H9 (cell line): ENCODE data around the gene SLC25A12. TPM values are rescaled to one million over a fixed set of nuclear protein-coding genes. Genes with fewer than 3 reads are reported as not detected.
A peak's percentile ranks its signal among the peaks of the same experiment; 100 is the strongest.

Source experiments
- DNase-seq: peaks from one replicate; pipeline ENCODE4 v3.0.0-alpha.2; 2017
- H2AFZ ChIP-seq: one replicate; pipeline ENCODE4 v1.6.1; 2013; ENCODE audit warnings: mild to moderate bottlenecking, low read length, control low read depth, moderate library complexity
- H2AK5ac ChIP-seq: 2 replicates; pipeline ENCODE4 v1.6.1; 2013; ENCODE audit warnings: low read length, control low read depth, mixed read lengths; ENCODE audit not compliant: insufficient read length
- H2BK120ac ChIP-seq: one replicate; pipeline ENCODE4 v1.6.1; 2013; ENCODE audit warnings: low read depth, mild to moderate bottlenecking, low read length, control low read depth, inconsistent platforms; ENCODE audit not compliant: poor library complexity, severe bottlenecking
- H2BK12ac ChIP-seq: 2 replicates; pipeline ENCODE4 v1.6.1; 2013; ENCODE audit warnings: low read length, control low read depth, mixed read lengths, low read depth; ENCODE audit not compliant: insufficient read length
- H2BK15ac ChIP-seq: 2 replicates; pipeline ENCODE4 v1.6.1; 2013; ENCODE audit warnings: low read depth, low read length, control low read depth
- H2BK20ac ChIP-seq: one replicate; pipeline ENCODE4 v1.6.1; 2013; ENCODE audit warnings: low read depth, mild to moderate bottlenecking, low read length, control low read depth, inconsistent platforms; ENCODE audit not compliant: poor library complexity, severe bottlenecking
- H2BK5ac ChIP-seq: 2 replicates; pipeline ENCODE4 v1.6.1; 2013; ENCODE audit warnings: low read length, control low read depth, mixed read lengths; ENCODE audit not compliant: insufficient read length
- H3K14ac ChIP-seq: 2 replicates; pipeline ENCODE4 v1.6.1; 2013; ENCODE audit warnings: low read length, control low read depth; ENCODE audit not compliant: insufficient read depth
- H3K18ac ChIP-seq: 2 replicates; pipeline ENCODE4 v1.6.1; 2013; ENCODE audit warnings: low read depth, mild to moderate bottlenecking, mixed read lengths, low read length, control low read depth; ENCODE audit not compliant: insufficient read length
- H3K23ac ChIP-seq: 2 replicates; pipeline ENCODE4 v1.6.1; 2013; ENCODE audit warnings: low read length, control low read depth, mixed read lengths, low read depth; ENCODE audit not compliant: insufficient read length
- H3K23me2 ChIP-seq: 2 replicates; pipeline ENCODE4 v1.6.1; 2013; ENCODE audit warnings: low read depth, mild to moderate bottlenecking, mixed read lengths, low read length, control low read depth; ENCODE audit not compliant: insufficient read length, poor library complexity, severe bottlenecking
- H3K27ac ChIP-seq: 2 replicates; pipeline ENCODE4 v1.5.1; 2013; ENCODE audit warnings: low read length, control low read depth, mixed read lengths, low read depth; ENCODE audit not compliant: insufficient read length
- H3K27me3 ChIP-seq: 2 replicates; pipeline ENCODE4 v1.6.1; 2013; ENCODE audit warnings: low read length, control low read depth, inconsistent platforms; ENCODE audit not compliant: insufficient read depth
- H3K4ac ChIP-seq: 2 replicates; pipeline ENCODE4 v1.6.1; 2013; ENCODE audit warnings: low read depth, mild to moderate bottlenecking, control low read depth, inconsistent platforms, low read length, moderate library complexity
- H3K4me1 ChIP-seq: 2 replicates; pipeline ENCODE4 v1.6.1; 2013; ENCODE audit warnings: low read length, control low read depth, inconsistent platforms; ENCODE audit not compliant: insufficient read depth
- H3K4me2 ChIP-seq: 2 replicates; pipeline ENCODE4 v1.6.1; 2013; ENCODE audit warnings: low read length, control low read depth, mixed read lengths; ENCODE audit not compliant: insufficient read length, insufficient read depth
- H3K56ac ChIP-seq: 2 replicates; pipeline ENCODE4 v1.6.1; 2013; ENCODE audit warnings: low read depth, mild to moderate bottlenecking, mixed read lengths, low read length, control low read depth; ENCODE audit not compliant: insufficient read length
- H3K79me1 ChIP-seq: 2 replicates; pipeline ENCODE4 v1.6.1; 2013; ENCODE audit warnings: low read depth, mild to moderate bottlenecking, moderate library complexity, low read length, control low read depth, inconsistent platforms; ENCODE audit not compliant: insufficient read depth, poor library complexity, severe bottlenecking
- H3K79me2 ChIP-seq: 2 replicates; pipeline ENCODE4 v1.6.1; 2013; ENCODE audit warnings: low read length, control low read depth, inconsistent platforms; ENCODE audit not compliant: insufficient read depth
- H3K9ac ChIP-seq: 2 replicates; pipeline ENCODE4 v1.6.1; 2013; ENCODE audit warnings: low read length, control low read depth, mixed read lengths; ENCODE audit not compliant: insufficient read length; ENCODE audit errors: extremely low read depth
- H3K9me3 ChIP-seq: one replicate; pipeline ENCODE4 v1.6.1; 2013; ENCODE audit warnings: low read depth, low read length, inconsistent platforms; ENCODE audit not compliant: control insufficient read depth
- H3T11ph ChIP-seq: one replicate; pipeline ENCODE4 v1.6.1; 2013; ENCODE audit warnings: mild to moderate bottlenecking, low read length, control low read depth, inconsistent platforms
- H4K20me1 ChIP-seq: one replicate; pipeline ENCODE4 v1.6.1; 2013; ENCODE audit not compliant: control insufficient read depth, insufficient read length, insufficient read depth
- H4K5ac ChIP-seq: 2 replicates; pipeline ENCODE4 v1.6.1; 2013; ENCODE audit warnings: low read depth, mild to moderate bottlenecking, mixed read lengths, low read length, control low read depth; ENCODE audit not compliant: insufficient read length
- H4K8ac ChIP-seq: replicated peaks from 2 replicates; pipeline ENCODE4 v1.6.1; 2013; ENCODE audit warnings: low read length, control low read depth, mixed read lengths, low read depth; ENCODE audit not compliant: insufficient read length
- H4K91ac ChIP-seq: 2 replicates; pipeline ENCODE4 v1.6.1; 2013; ENCODE audit warnings: low read depth, mild to moderate bottlenecking, moderate library complexity, mixed read lengths, low read length, control low read depth; ENCODE audit not compliant: insufficient read length
- H3K27ac Mint-ChIP-seq, 3 experiments: 2 replicates in 2 of 3; 3 replicates in 1 of 3; pipeline ENCODE4 v1.8.0; 2020 to 2021; ENCODE audit warnings: mixed read lengths in 3 of 3, mild to moderate bottlenecking in 1 of 3, moderate library complexity in 1 of 3
- H3K27me3 Mint-ChIP-seq: 2 replicates; pipeline ENCODE4 v1.8.0; 2021; ENCODE audit warnings: low read depth, mild to moderate bottlenecking, moderate library complexity, mixed read lengths
- H3K36me3 Mint-ChIP-seq, 3 experiments: 2 replicates in 2 of 3; 3 replicates in 1 of 3; pipeline ENCODE4 v1.8.0; 2020 to 2021; ENCODE audit warnings: low read depth in 3 of 3, mixed read lengths in 3 of 3; ENCODE audit not compliant: insufficient read depth in 1 of 3
- H3K4me1 Mint-ChIP-seq, 2 experiments: 2 replicates each; pipeline ENCODE4 v1.8.0; 2020; ENCODE audit warnings: mixed read lengths in 2 of 2
- H3K4me3 Mint-ChIP-seq, 2 experiments: 2 replicates in 1 of 2; 3 replicates in 1 of 2; pipeline ENCODE4 v1.8.0; 2020 to 2021; ENCODE audit warnings: mild to moderate bottlenecking in 2 of 2, mixed read lengths in 2 of 2, moderate library complexity in 1 of 2
- H3K9me3 Mint-ChIP-seq, 2 experiments: 2 replicates in 1 of 2; 3 replicates in 1 of 2; pipeline ENCODE4 v1.8.0; 2020; ENCODE audit warnings: mild to moderate bottlenecking in 2 of 2, mixed read lengths in 2 of 2, moderate library complexity in 1 of 2
- CTCF ChIP-seq: fragments of 200-600 bp; sonication (generic); conservative IDR thresholded peaks from 3 replicates; pipeline ENCODE4 v1.8.0; 2021; ENCODE audit warnings: antibody characterized with exemption, mild to moderate bottlenecking
- WGBS: extraction: QIAGEN DNeasy Blood & Tissue Kit; methylation state at CpG from one replicate; pipeline ENCODE4 v1.1.7; 2013; ENCODE audit warnings: missing lambda C conversion rate, low lambda C conversion rate, mixed read lengths; ENCODE audit not compliant: insufficient read length; ENCODE audit errors: extremely low coverage; 5-methylcytosine and 5-hydroxymethylcytosine counted together
- total RNA-seq: library from RNA; stranded (reverse); gene quantifications from 2 replicates; pipeline ENCODE4 v1.2.1, GENCODE V29; 2021

The SLC25A12 gene
- total RNA-seq, 1 experiment from 2014 or later, result 10.1 TPM

DNA sequence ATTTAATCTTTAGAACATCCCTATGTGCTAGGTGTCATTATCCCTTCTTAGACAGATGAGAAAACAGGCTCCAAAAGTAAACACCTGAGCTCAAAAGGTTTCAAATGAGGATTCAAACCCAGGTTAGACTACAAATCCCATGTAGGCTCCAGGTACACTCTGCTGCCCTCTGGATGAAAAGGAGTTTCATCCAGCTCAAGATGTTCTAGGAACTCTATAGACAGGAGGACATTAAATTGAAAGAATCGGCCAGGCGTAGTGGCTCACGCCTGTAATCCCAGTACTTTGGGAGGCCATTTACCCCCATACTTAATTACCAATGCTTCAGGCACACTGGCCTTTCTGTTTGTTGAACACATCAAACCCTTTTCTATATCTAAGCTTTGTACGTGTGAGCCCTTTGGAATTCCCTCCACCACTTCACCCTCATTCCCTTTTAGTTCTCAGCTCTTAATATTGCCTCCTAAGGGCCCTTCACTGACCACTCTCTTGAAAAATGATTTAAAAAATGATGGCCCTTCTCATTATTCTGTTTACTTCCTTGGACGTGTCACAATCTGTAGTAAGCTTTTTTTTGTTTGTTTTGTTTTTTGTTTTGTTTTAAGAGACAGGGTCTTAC is 10.7 kb downstream of the SLC25A12 start:
- peaks cover 0 to 7% (median 5%) of the 10 kb centered on the region in 3 experiments; a peak in 1 of 7 replicates for H3K36me3 Mint-ChIP-seq

More for the DNA sequence above, 10.7 kb downstream of the SLC25A12 start:
- no peak overlapping the region for H2BK12ac ChIP-seq
- no peak overlapping the region for H3T11ph ChIP-seq
- WGBS, result no CpG with 5 or more reads among the region's 5 CpGs
- no peak; the same call in 2 of the 3 replicates for TF ChIP-seq CTCF
- no peak overlapping the region for H3K27ac ChIP-seq
- H2AFZ ChIP-seq, result no peak overlapping the region
- DNase-seq, result no peak
- no peaks in the 10 kb centered on the region for H3K27me3 Mint-ChIP-seq
- no peak overlapping the region for H3K4ac ChIP-seq
- no peak overlapping the region for H2BK120ac ChIP-seq
- no peaks in the 10 kb centered on the region for H3K79me2 ChIP-seq
- no peaks in the 10 kb centered on the region for H3K23me2 ChIP-seq
- no peak overlapping the region for H3K23ac ChIP-seq
- no peak overlapping the region for H3K14ac ChIP-seq
- H3K56ac ChIP-seq, result no peak overlapping the region
- peak overlapping the region in 1 of 3 experiments; percentile 13; a peak in 1 of 7 replicates for H3K27ac Mint-ChIP-seq
- H2AK5ac ChIP-seq, result no peak overlapping the region
- no peaks in the 10 kb centered on the region for H4K20me1 ChIP-seq
- H2BK20ac ChIP-seq, result no peak overlapping the region
- no peaks in the 10 kb centered on the region for H3K27me3 ChIP-seq
- no peak overlapping the region for H4K8ac ChIP-seq
- no peak overlapping the region for H3K4me3 Mint-ChIP-seq
- no peak overlapping the region for H2BK15ac ChIP-seq
- no peaks in the 10 kb centered on the region for H3K4me1 Mint-ChIP-seq
- no peaks in the 10 kb centered on the region for H3K9me3 ChIP-seq
- no peaks in the 10 kb centered on the region for H3K9me3 Mint-ChIP-seq
- H3K79me1 ChIP-seq, result no peaks in the 10 kb centered on the region
- no peak overlapping the region for H2BK5ac ChIP-seq
- H3K4me2 ChIP-seq, result no peak overlapping the region
- no peak overlapping the region for H3K9ac ChIP-seq
- H4K5ac ChIP-seq, result no peak overlapping the region
- H3K18ac ChIP-seq, result no peak overlapping the region
- no peaks in the 10 kb centered on the region for H3K4me1 ChIP-seq
- no peak overlapping the region for H4K91ac ChIP-seq
